Hematopoietic multipotent progenitor cell treated with erythropoietin and hydrocortisone succinate and interleukin-3 and kit ligand, for 15 days (in vitro differentiated cells): ENCODE measurements around the gene CASTOR1.

Experiments used
- DNase-seq: peaks from one replicate; pipeline ENCODE4 v3.0.0-alpha.2; 2015; ENCODE audit warnings: low spot score

The CASTOR1 gene

GRCh38 chr22:30318799-30319419 lies 29.6 kb upstream of the CASTOR1 start:
- no peak for DNase-seq

- no peak for DNase-seq
Measured at GRCh38 chr22:30317778-30318177, 28.5 kb upstream of the CASTOR1 start.

- DNase-seq: no peak
Measured at GRCh38 chr22:30315962-30316576, 26.8 kb upstream of the CASTOR1 start.

- no peak for DNase-seq
Measured at GRCh38 chr22:30314915-30315314, 25.6 kb upstream of the CASTOR1 start.

- DNase-seq: no peak
Measured at GRCh38 chr22:30313527-30314363, 24.4 kb upstream of the CASTOR1 start.

GRCh38 chr22:30312053-30312452 lies 22.7 kb upstream of the CASTOR1 start:
- no peak for DNase-seq

- no peak for DNase-seq
Measured at GRCh38 chr22:30310881-30311771, 21.8 kb upstream of the CASTOR1 start.

- DNase-seq: no peak
Measured at GRCh38 chr22:30309951-30310741, 20.8 kb upstream of the CASTOR1 start.

GRCh38 chr22:30308518-30309230 lies 19.4 kb upstream of the CASTOR1 start:
- no peak for DNase-seq

- no peak for DNase-seq
Measured at GRCh38 chr22:30308093-30308492, 18.8 kb upstream of the CASTOR1 start.

GRCh38 chr22:30307041-30307574 lies 17.8 kb upstream of the CASTOR1 start:
- DNase-seq: no peak

GRCh38 chr22:30306627-30307011 lies 17.3 kb upstream of the CASTOR1 start:
- DNase-seq: no peak

GRCh38 chr22:30305906-30306626 lies 16.8 kb upstream of the CASTOR1 start:
- no peak for DNase-seq

- DNase-seq: no peak
Measured at GRCh38 chr22:30305519-30305905, 16.2 kb upstream of the CASTOR1 start.

- DNase-seq: no peak
Measured at GRCh38 chr22:30304495-30305244, 15.4 kb upstream of the CASTOR1 start.

GRCh38 chr22:30302810-30303138 lies 13.5 kb upstream of the CASTOR1 start:
- no peak for DNase-seq

GRCh38 chr22:30301995-30302809 lies 12.9 kb upstream of the CASTOR1 start:
- DNase-seq: no peak

GRCh38 chr22:30299322-30299721 lies 10.0 kb upstream of the CASTOR1 start:
- DNase-seq: no peak
